Measurements from ENCODE around the gene L1CAM.
A peak's percentile ranks its signal among the peaks of the same experiment; 100 is the strongest.

Gene L1CAM

DNA sequence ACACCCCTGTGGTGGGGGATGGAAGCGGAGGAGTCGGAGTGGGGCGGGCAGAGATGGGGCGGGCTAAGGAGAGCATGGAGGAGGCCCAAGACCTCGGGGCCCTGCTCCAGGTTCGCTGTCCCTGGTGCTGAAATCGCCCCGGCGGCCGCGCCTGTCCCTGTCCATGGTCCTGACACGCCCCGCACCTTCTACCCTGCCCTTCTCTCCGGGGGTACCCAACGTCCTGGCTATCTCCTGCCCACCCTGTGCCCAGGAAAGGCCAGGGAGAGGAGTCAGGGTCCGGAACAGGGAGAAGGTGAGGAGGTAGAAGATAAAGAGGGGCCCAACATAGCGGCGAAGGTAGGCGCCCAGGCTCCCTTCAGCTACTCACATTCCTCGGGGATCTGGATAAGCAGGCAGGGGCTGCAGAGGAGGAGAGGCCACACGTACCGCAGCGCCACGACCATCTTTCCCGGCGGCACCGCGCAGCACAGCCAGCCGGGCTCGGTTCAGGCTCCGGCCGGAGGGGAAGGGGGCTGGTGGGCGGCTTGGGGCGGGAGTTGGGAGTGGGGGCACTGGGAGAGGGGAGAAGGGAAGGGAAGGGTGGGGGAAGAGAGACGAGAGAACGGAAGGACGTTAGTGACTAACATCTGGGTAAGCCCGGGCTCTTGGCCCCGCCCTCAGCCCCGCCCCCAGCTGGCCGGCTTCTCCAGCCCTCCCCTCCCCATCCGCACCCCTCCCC is 10.4 kb downstream of the L1CAM start:
- DNase-seq, result peak; percentile 27

DNA sequence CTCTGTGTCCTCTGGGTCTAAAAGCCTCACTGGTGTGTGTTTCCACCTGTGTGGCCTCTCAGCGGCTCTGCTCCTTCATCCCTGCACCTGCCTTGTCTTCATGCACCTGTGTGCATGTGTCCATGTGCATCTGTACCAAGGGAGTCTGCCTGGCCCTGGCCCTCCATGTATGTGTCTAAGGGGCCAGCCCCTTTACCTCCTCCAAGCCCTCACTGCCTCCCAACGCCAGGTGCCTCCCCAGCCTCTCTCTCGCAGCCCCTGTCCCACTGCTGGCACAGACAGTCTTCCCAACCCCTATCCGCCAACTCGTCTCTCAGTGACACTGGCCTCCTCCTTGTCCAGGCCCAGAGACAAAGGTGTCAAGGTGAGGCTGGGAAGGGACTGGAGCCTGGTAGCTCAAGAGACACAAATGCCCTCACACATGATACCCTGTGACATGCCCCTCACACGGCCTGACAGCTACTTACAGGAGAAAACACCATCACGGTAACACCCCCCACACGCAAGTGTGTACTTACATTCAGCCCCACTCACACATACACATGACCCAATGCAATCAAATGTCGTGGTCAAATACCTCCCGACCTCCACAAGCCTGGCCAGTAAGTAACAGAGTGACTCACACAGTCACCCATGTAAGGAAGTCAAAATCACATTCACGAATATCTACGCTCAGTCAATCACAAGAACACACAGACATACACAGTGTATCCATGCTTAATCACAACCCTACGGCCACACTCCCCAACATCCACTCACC is 11.4 kb downstream of the L1CAM start:
- no peak for DNase-seq

DNA sequence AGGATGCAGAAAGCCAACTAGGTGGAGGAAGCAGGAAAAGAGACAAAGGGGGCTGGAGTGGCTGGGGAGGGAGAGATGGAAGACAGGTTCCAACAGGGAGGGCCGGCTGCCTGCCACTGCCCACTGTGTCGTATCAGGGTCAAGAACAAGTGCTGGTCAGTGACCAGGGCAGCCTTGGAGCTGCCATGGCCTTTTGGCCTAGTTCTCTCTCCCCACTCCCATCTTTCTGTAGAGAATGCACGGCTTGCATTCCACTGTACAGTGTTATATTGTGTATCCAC is 11.9 kb downstream of the L1CAM start:
- DNase-seq, result no peak

DNA sequence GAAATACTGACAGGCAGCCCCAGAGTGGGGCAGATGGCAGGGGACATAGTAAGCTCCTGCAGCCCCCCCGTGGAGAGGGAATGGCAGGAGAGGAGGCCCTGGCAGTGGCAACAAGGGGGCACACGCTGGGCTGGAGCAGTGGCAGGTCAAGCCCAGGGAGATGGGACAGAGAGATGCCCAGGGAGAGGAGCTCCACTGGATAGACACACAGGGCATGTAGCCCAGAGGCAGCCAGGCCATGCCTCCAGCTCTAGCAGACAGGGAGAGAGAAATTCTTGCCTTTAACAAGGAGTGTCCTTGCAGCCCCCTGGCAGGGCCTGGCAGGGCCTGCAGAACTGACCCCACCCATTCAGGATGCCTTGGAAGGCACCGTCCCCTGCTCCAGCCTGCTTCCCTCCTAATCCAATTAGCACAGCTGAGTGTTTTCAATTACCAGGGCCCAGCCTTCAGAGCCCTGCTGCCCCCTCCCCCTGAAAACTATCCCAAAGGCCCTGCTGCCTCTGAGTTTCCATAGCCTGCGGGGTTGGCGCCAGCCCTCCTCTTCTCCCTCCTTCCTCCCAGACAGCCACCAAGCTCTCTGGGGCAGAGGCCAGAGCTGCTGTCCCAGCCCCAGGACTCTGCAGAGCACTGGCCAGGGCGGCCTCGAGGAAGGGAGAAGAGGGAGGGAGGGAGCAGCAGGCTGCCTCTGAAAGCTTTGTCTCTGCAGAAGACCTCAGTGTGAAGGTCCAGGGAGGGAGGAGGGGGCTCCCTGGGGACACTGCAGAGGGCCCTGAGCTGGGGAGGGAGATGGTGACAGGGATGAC is 12.5 kb downstream of the L1CAM start:
- no peak for DNase-seq

DNA sequence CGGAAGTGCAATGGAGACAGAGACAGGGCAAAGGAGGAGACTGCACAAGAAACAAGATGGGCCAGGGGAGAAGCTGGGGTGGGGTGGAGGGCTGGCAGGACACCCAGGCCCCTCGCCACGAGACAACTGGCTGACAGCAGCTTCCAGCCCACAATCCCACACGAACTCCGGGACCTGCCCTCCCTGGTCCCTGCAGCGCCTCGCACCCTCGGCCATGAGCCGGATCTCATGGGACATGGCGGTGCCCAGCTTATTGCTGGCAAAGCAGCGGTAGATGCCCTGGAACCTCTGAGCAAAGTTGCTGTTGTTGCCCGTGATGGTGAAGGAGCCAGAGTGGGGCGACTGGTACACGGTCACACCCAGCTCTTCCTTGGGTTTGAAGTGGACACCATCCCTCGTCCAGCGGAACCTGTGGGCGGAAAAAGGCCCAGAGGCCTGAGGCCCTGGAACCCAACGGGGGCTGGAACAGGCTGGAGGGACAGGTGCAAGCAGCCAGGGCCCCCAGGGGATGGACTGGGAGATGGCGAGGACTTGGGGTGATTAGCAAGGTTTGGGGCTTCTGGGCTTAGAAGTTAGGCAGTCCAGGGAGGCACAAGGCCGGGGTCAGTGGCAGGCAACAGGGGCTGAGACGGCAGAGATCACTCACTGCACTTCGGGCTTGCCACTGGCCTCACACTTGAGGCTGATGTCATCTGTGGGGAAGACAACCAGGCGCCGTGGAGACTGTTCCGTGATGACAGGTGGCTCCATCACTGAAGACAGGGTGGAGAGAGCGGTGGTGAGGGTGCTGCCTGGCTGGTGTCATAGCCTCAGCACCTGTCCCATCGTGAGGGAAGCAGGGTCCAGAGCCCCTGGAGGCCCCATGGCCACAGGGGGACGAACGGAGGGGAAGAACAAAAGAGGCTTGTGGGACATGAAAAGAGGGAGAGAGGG is 13.8 kb downstream of the L1CAM start:
- DNase-seq, result no peak

DNA sequence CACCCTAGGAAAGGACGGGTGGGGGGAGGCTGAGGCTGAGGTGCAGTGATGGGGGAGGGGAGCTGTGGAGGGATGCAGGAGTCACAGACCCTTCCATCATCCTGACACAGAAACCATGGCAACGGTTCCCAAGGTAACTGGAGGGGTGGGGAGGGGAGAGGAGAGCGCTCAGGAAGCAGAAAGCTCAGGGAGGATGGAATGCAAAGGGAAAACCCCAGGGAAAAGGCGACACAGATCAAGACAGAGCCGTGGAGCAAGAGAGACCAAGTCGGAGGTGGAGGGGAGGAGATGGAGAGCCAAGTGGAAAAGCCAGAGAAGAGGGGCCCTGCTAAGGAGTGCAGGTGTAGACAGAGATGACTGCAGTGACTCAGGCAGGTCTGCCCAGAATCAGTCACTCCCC is 14.5 kb downstream of the L1CAM start:
- no peak for DNase-seq

DNA sequence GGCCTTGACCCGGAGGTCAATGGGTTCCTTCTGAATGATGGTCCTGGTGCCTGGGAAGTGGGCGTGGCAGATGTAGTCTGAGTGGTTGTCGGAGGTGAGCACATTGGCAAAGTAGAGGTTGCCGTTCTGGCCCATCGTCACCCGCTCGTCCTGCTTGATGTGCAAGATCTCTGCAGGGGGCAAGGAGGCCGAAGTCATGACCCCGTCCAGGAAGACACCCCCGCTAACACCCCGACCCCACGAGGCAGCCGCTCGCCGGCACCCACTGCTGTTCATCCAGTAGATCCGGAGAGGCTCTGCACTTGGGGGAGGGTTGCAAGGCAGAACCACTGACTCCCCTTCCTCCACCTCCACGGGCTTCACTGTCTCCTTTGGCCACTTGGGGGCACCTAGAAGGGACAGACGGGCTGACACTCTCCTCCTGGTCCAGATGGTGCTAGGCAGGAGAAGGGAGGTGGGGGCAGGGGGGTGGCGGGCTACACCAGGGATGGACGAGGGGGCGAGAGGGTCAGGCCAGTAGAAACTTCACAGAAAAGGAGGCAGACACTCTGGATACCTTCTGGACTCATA is 15.1 kb downstream of the L1CAM start:
- DNase-seq, result no peak

DNA sequence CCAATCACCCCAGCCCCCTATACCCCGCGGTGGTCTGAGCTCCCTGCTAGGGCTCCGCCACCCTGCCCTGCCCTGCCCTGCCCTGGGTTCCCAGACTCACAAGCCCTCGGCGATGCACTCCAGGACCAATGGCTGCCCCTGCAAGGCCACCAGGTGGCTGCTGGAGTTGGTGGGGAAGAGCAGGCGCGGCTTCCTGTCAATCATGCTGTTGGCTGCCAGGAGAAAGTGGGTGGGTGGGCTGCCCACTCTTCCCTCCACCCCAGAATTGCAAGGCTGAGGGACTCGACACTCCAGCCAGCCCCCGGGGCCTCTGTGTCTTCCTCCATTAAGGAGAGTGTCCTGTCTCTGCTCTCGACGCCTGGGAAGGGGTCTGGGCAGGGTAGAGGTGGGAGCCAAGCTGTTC is 15.7 kb downstream of the L1CAM start:
- no peak for DNase-seq

DNA sequence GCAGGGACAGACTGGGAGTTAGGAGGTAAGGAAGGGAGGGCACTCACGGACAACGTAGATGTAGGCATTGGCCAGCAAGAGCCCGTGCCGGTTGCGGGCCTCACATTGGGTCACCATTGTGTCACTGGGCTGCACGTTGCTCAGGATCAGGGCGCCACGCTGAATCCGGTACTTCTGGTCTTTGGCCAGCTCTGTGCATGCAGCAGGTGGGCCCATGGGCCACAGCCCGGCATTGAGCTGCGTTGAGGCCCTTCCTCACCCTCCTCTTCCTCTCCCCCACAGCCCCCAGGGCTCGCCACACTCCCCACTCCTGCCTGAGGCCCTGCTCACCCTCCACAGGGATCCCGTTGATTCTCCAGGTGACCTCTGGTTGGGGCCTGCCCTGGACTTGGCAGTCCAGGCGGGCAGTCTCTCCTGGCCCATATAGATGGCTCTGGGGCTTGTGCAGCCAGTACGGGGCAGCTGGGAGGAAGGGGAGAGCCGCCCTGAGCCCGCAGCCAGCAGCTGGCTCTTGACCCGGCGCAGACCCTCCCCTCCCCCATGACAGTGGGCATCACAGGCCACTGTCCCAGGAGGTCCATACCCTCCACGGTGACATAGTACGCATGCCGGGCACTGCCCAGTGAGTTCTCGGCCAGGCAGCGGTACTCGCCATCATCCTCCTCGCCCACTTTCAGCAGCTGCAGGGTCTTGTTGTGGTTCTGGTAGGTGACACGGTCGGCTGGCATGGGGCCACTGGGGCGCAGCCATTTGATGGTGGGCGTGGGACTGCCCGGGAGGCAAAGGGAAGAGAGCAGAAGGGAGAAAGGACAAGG is 16.3 kb downstream of the L1CAM start:
- DNase-seq, result no peak

DNA sequence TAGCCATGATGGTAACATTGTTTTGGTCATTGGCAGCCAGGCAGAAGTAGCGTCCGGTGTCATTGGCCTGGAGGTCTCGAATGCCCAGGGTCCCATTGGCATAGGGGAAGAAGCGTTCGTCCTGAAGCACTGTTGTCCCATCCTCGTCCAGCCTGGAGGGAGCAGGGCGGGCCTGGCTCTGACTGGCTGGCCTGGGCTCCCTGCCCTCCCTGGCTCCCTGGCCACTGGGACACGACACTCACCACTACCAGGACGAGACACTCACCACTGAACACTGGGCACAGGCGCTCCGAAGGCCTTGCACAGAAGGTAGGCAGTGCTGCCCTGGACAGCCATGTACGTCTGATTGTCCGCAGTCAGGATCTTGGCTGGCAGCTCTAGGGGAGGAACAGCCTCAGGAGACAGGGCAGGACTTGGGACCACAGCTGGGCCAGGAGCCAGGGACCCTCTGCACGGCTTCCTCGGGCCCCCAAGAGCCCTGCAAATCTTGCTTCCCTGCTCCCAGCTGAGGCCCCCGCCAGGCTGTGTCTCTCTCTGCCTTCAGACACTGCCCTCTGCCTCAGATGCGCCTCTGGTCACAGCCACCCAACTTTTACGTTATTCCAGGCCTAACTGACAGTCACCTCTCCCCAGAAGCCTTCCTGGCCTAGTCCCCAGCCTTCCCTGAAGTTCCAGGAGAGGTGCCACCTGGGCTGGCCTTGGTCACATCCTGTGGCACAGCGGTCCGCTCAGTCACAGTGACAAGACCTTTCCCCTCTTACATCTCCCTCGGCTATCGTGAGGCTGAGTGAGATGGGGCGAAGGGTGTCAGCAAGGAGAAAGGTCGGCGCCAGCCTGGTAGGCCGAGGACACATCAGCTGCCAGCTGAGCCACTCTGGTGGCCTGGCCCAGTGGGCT is 17.1 kb downstream of the L1CAM start:
- DNase-seq, result no peak

DNA sequence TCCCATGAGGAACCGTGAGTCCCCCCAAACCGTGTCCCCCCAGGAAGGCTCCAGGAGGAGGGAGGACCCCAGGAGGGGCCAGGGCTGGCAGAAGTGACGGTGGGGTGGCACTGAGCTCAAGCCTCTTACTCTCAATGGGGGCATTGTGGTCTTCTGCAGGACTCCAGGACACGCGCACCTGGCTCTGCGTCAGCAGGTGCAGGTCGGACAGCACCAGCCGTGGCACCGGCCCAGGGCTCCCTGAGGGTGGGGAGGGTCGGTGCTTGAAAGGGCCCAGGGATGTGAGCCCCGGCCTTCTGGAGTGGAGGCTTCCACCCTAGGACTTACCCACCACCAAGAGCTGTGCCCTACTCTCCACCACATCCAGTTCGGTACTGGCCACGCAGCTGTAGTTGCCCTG is 18.3 kb downstream of the L1CAM start:
- DNase-seq, result no peak

DNA sequence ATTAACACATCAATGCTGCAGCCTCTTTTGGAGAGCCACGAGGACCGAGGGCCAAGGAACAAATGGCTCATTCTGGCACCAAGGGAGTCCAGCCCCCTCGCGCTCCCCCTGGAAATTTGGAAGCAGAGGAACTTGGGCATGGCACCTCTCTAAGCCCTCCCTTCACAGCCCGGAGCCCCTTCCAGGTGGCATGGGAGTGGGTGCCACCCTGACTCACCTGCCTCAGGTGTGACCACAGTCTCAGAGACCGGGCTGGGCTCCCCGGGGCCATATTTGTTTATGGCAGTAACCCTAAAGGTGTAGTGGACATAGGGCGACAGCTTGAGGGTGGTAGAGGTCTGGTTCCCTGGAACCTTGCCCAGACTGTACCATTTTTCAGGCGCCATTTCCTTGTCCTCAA is 18.8 kb downstream of the L1CAM start:
- no peak for DNase-seq

DNA sequence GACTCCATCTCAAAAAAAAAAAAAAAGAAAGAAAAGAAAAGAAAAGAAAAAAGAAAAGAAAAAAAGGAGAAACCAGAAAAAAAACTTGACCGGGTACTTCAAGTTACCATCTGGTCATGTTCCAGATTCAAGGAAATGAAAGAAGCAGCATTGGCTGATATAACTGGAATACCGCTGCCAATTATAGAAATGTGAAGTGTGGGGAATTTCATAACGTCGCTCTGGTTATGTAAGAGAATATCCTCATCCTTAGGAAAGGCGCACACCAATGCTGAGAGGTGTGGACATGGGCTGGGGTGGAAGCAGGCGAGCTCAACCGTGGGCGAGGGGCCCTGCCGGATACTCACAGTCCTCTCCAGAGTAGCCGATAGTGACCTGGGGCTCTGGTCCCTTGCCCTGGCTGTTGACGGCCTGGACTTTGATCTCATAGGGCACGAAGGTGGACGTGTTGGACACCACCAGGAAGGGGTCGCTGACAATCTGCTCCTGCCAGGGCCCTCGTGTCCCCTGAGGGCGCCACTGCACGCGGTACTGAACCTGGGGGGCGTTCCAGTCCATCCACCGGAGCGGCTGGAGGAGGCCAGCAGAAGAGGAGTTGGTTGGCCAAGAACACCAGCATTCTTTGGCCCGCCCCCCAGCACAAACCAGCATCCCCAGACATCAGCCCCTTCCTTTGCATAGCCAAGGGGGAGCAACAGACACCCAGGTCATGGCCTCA is 19.5 kb downstream of the L1CAM start:
- DNase-seq, result no peak

DNA sequence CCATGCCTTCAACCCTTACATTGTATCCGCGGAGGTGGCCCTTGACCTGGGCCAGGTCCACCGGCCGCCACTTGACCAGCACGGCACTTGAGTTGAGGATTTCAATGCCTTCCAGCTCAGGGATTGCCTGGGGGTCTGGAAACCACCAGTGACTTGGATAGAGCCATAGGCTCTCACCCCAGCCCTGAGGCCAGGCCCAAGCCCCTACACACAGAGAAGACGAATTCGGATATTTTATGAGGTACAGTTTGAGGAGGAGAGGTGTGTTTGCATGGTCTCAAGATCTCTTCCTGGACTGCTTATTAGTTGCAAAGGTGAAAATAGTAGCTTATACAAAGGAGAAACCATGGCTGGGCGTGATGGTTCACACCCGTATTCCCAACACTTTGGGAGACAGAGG is 20.3 kb downstream of the L1CAM start:
- DNase-seq, result no peak

DNA sequence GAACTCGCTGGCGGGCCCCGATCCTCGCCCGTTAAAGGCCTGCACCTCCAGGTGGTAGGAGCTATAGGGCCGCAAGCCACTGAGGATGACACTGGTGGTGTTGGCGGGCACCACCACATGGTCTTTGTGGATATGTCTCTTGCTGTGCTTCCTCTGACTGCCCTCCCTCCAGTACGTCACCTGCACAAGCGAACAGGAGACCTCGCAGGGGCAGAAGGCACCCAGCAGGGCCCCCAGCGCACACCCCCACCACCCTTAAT is 20.7 kb downstream of the L1CAM start:
- DNase-seq, result no peak

DNA sequence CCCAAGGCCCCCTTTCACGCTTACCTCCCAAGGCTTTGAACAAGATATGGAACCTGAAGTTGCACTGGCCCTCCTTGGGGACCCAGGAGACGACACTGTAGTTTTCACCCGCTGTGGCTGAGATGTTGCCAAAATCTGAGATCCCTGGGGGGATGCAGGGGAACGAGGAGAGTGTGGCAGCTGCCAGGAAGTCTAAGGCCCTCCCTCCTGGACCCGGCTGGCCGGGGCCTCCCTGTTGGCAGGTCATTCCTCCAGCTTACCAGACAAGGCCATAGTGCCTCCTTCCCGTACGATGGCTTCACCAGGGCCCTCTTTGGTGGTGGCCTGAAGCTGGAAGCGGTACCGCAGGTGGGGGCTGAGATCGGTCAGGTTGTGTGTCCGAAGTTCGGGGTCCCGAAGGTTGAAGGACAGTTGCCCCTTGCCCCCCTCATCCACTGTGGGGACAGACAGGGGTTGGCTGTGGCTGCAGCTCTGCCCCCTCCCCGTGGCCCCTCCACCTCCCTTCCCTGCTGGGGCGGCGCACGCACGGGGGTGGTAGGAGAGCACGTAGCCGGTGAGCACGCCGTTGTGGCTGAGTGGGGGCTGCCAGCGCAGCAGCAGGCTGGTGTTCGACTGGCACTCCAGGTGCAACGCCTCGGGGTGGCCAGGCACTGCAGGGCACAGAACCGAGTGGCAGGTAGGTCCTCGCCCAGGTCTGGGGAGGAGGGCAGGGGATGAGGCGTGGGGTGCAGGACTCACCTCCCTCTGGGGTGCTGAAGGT is 21.2 kb downstream of the L1CAM start:
- DNase-seq, result no peak

DNA sequence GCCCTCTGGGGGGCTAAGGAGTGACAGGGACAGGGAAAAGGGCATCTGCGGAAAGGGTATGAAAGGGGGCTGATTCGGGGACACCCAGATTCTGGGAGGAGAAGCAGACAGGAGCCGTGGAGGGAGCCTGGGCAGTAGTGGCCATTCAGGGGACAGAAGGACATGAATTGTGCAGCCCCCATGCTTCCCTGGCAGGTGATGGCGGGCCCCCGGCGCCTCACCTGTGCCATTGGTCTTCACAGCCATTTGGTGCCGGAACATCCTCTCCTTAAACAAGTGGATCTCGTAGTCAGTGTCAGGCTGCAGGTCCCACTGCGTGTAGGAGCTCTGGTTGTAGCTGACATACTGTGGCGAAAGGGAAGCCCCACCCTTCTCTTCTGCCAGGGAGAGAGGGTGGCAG is 21.9 kb downstream of the L1CAM start:
- no peak for DNase-seq

DNA sequence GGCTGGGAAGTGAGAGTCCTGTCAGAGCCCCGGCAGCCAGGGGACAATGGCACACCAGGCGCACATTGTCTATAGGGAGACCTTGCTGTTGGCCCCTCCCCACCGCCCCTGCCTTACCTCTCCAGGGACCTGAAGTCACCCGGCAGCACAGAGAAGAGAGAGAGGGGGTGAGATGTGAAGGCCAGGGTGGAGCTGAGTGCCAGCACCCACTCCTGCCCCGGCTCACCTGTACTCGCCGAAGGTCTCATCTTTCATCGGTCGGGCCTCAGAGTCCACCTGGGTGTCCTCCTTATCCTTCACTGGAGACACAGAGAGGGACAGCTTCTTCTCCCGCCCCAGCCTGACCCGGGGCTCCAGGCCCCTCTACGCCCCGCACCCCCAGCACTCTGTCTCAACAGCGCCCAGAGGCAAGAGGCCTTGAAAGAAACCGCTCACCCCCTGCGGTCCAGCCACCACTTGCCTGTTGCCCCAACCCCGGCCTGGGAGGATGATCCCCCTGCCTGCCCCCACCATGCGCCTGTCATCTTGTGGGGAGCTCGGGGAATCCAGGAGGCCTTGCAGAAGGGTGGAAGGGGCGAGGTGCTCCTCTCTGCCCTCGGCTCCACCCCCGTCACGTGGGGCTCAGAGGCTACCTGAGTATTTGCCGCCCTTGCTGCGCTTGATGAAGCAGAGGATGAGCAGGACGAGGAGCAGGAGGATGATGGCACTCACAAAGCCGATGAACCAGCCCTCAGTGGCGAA is 22.6 kb downstream of the L1CAM start:
- no peak for DNase-seq
